HL-60 (cell line): ENCODE measurements around the gene XAGE1A.
"Not testable (repeated sequence)": the region's sequence is repeated elsewhere in the genome, so short reads cannot be mapped to it uniquely, and the experiment has no call there.

Experiments used
- DNase-seq, 2 experiments: peaks; one replicate each; pipeline ENCODE4 v3.0.0-alpha.2; 2010 to 2020; ENCODE audit warnings: low read depth in 1 of 2, low spot score in 1 of 2
- H3K27ac ChIP-seq: fragments of 250-450 bp; sonication (Bioruptor Pico); replicated peaks from 2 replicates; pipeline ENCODE4 v1.5.1; 2020; ENCODE audit warnings: mild to moderate bottlenecking, moderate library complexity
- H3K27me3 ChIP-seq: fragments of 250-450 bp; sonication (Bioruptor Pico); 2 replicates; pipeline ENCODE4 v1.5.1; 2021; ENCODE audit warnings: mild to moderate bottlenecking, moderate library complexity; ENCODE audit not compliant: insufficient read depth, poor library complexity, severe bottlenecking
- H3K4me3 ChIP-seq: replicated peaks from 2 replicates; pipeline ENCODE4 v1.5.1; 2011; ENCODE audit warnings: mild to moderate bottlenecking, control low read depth, low read length; ENCODE audit not compliant: insufficient read depth
- GABPA ChIP-seq: IDR thresholded peaks from 2 replicates; pipeline ENCODE4 v1.6.1; 2012; ENCODE audit warnings: low read depth
- POLR2AphosphoS5 ChIP-seq: IDR thresholded peaks from 2 replicates; pipeline ENCODE4 v1.6.1; 2012; ENCODE audit warnings: low read depth
- SPI1 ChIP-seq: IDR thresholded peaks from 2 replicates; pipeline ENCODE4 v1.6.1; 2012; ENCODE audit warnings: low read depth, mild to moderate bottlenecking, borderline replicate concordance
- long read RNA-seq: library from polyadenylated mRNA; unstranded; transcript quantifications from one replicate; pipeline ENCODE4 v2.0.0, GENCODE V29; 2020
- TF ChIP-seq, protein P1 (sequence below): IDR thresholded peaks from one replicate; pipeline ENCODE4 v1.5.1; 2011; ENCODE audit warnings: low read length, control low read depth, inconsistent platforms; ENCODE audit not compliant: insufficient read depth
- TF ChIP-seq, protein P2 (sequence below): IDR thresholded peaks from 2 replicates; pipeline ENCODE4 v1.6.1; 2012; ENCODE audit warnings: low read depth; ENCODE audit not compliant: insufficient replicate concordance

XAGE1A gene, protein sequence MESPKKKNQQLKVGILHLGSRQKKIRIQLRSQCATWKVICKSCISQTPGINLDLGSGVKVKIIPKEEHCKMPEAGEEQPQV
- long read RNA-seq, result 0 reads

DNA sequence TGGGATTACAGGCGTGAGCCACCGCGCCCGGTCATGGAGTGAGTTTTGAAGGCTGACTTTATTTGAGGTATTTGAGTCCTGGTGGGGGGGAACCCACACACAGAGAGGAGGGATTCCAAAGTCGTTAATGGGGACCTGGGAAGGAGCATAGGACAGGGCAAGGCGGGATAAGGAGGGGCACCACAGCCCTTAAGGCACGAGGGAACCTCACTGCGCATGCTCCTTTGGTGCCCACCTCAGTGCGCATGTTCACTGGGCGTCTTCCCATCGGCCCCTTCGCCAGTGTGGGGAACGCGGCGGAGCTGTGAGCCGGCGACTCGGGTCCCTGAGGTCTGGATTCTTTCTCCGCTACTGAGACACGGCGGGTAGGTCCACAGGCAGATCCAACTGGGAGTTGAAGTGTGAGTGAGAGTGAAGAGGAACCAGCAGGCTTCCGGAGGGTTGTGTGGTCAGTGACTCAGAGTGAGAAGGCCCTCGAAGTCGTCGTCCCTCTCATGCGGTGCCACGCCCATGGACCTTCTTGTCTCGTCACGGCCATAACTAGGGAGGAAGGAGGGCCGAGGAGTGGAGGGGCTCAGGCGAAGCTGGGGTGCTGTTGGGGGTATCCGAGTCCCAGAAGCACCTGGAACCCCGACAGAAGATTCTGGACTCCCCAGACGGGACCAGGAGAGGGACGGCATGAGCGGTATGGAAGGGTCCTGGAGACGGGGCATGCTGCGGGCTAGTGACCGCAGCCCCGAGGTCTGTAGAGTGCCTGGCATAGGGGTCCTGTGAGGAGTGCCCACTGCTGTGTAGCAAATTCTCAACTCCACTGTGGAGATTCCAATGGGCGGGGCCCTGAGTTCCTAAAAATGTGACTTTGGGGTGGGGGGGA is at the start of gene XAGE1A:
Gene XAGE1A, plus strand, starts transcription at position 264 of the 874 bp plus-strand sequence. CDS start 1,554 bp downstream, outside the sequence.
- DNase-seq, H3K27me3 ChIP-seq, H3K27ac ChIP-seq, H3K4me3 ChIP-seq: not testable (repeated sequence)

DNA sequence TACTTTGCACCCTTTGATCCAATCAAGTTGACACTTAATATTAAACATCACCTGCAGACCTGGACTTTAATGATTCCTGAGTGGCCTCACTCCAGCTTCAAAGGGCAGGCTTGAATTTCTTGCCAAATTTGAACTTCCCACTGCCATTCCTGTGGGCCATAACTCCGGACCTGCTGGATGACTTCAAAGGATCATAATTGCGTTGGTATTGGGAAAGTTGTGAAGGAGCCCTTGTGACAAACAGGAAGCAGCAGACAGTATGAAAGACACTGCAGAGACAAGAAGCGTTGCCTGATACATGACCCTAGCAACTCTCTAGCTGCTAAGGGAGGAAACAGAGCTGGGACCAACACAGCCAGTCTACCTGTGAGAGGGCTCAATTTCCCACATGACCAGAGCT is 43.6 kb upstream of the XAGE1A start:
- not testable (repeated sequence) for H3K4me3 ChIP-seq, H3K27me3 ChIP-seq

DNA sequence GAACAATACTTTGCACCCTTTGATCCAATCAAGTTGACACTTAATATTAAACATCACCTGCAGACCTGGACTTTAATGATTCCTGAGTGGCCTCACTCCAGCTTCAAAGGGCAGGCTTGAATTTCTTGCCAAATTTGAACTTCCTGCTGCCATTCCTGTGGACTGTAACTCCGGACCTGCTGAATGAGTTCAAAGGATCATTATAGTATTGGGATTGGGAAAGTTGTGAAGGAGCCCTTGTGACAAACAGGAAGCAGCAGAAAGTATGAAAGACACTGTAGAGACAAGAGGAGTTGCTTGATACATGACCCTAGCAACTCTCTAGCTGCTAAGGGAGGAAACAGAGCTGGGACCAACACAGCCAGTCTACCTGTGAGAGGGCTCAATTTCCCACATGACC is 24.3 kb upstream of the XAGE1A start:
- not testable (repeated sequence) for DNase-seq, H3K27me3 ChIP-seq, H3K27ac ChIP-seq, H3K4me3 ChIP-seq

More for the DNA sequence above, 43.6 kb upstream of the XAGE1A start:
- not testable (repeated sequence) for DNase-seq, H3K27ac ChIP-seq

DNA sequence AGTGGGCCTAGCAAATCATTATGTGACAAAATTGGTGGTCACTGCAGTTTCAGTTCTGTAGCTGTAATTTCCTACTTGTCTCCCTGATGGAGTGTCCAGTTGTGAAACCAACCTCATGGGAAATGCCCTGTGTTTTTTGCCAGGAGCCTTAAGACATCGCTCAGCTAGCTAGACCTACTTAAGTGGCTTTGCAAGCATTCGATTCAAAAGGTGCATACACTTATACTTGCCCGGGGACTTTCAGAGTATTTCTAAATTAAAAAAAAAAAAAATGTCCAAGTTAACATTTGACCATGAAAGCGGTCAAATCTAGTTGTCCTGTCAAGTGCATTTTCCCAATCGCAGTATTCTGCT is 788 bp downstream of the XAGE1A start:
- not testable (repeated sequence) for H3K27me3 ChIP-seq, H3K27ac ChIP-seq, H3K4me3 ChIP-seq, DNase-seq

DNA sequence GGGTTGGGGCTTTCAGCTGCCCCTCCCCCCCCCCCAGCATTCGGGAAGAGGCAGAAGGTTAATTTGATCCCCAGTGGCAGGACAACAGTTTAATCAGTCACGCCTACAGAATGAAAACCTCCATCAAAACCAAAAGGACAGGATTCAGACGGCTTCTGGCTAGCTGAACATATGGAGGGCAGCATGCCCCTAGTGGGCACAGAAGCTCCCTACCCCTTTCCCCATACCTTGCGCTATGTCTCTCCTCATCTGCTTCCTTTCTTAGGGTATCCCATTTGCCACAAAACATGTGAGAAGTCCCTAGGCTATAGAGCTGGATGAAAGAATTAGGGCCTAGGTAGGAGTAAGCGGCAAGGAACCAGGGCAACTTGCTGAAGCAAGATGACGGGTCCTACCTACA is 5.8 kb downstream of the XAGE1A start:
- not testable (repeated sequence) for H3K27me3 ChIP-seq

DNA sequence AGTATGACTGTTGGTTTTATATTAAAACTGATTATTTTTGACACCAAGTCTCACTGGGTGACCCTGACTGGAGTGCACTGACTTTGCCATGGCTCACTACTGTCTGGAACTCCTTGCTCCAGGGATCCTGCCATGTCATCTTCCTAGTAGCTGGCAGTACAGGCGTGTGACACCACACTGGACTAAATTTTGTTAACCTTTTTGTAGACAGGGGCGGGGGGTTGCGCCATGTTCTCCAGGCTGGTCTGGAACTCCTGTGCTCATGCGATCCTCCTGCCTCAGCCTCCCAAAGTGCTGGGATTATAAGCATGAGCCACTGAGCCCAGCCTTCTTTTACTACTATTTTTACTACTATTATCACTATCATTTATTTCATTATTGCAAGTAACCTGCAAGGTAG is 8.9 kb downstream of the XAGE1A start:
- Histone ChIP-seq H3K27ac (no peak overlapping the region), H3K27me3 (no peaks in the 10 kb centered on the region), H3K4me3 (no peak overlapping the region)
- no peak for DNase-seq
- TF ChIP-seq SPI1, result no peak
- TF ChIP-seq POLR2AphosphoS5, result no peak
- TF ChIP-seq, protein P1, sequence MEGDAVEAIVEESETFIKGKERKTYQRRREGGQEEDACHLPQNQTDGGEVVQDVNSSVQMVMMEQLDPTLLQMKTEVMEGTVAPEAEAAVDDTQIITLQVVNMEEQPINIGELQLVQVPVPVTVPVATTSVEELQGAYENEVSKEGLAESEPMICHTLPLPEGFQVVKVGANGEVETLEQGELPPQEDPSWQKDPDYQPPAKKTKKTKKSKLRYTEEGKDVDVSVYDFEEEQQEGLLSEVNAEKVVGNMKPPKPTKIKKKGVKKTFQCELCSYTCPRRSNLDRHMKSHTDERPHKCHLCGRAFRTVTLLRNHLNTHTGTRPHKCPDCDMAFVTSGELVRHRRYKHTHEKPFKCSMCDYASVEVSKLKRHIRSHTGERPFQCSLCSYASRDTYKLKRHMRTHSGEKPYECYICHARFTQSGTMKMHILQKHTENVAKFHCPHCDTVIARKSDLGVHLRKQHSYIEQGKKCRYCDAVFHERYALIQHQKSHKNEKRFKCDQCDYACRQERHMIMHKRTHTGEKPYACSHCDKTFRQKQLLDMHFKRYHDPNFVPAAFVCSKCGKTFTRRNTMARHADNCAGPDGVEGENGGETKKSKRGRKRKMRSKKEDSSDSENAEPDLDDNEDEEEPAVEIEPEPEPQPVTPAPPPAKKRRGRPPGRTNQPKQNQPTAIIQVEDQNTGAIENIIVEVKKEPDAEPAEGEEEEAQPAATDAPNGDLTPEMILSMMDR, result no peak
- TF ChIP-seq, protein P2, sequence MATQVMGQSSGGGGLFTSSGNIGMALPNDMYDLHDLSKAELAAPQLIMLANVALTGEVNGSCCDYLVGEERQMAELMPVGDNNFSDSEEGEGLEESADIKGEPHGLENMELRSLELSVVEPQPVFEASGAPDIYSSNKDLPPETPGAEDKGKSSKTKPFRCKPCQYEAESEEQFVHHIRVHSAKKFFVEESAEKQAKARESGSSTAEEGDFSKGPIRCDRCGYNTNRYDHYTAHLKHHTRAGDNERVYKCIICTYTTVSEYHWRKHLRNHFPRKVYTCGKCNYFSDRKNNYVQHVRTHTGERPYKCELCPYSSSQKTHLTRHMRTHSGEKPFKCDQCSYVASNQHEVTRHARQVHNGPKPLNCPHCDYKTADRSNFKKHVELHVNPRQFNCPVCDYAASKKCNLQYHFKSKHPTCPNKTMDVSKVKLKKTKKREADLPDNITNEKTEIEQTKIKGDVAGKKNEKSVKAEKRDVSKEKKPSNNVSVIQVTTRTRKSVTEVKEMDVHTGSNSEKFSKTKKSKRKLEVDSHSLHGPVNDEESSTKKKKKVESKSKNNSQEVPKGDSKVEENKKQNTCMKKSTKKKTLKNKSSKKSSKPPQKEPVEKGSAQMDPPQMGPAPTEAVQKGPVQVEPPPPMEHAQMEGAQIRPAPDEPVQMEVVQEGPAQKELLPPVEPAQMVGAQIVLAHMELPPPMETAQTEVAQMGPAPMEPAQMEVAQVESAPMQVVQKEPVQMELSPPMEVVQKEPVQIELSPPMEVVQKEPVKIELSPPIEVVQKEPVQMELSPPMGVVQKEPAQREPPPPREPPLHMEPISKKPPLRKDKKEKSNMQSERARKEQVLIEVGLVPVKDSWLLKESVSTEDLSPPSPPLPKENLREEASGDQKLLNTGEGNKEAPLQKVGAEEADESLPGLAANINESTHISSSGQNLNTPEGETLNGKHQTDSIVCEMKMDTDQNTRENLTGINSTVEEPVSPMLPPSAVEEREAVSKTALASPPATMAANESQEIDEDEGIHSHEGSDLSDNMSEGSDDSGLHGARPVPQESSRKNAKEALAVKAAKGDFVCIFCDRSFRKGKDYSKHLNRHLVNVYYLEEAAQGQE, result no peak

More for the DNA sequence above, 5.8 kb downstream of the XAGE1A start:
- H3K27ac ChIP-seq, DNase-seq, H3K4me3 ChIP-seq: not testable (repeated sequence)

DNA sequence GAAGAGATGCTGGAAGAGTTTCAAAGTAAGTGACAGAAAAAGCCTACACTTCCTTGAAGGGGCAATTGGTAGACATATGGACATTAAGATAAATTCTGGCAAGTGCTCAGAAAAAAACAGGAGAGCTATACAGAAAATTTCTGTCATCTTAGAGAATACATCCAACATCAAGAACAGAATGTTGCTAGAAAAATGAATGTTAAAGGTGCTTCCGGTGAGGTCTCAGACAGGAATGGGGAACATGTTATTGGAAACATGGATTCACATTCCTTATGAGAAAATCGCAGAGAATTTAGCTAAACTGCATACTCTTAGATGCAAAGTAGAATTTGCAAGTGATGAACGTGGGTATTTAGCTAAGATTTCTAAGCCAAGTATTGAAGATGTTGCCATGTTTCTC is 11.7 kb downstream of the XAGE1A start:
- H3K27ac ChIP-seq, result no peak overlapping the region
- no peaks in the 10 kb centered on the region for H3K27me3 ChIP-seq
- no peak overlapping the region for H3K4me3 ChIP-seq
- no peak for DNase-seq
- TF ChIP-seq POLR2AphosphoS5 (no peak), GABPA (no peak), SPI1 (no peak)
- TF ChIP-seq, protein P1, result no peak
- TF ChIP-seq, protein P2, result no peak
